BLaER1 treated with 17β-estradiol and CSF1 and Interleukin-3, amounts not matched to agents 10 nM and 100 nM (cell line): ENCODE data around the gene NXN.
A peak's percentile ranks its signal among the peaks of the same experiment; 100 is the strongest.
"Not testable (repeated sequence)": the region's sequence is repeated elsewhere in the genome, so short reads cannot be mapped to it uniquely, and the experiment has no call there.

ENCODE experiments used
- H3K27ac ChIP-seq, 11 experiments: shearing (Covaris generic); formaldehyde crosslinking; 2 replicates each; pipeline ENCODE4 v1.8.1; 2022
- H3K27me3 ChIP-seq, 11 experiments: shearing (Covaris generic); formaldehyde crosslinking; 2 replicates each; pipeline ENCODE4 v1.8.1; 2022
- H3K36me3 ChIP-seq, 11 experiments: shearing (Covaris generic); formaldehyde crosslinking; 2 replicates each; pipeline ENCODE4 v1.8.1; 2022
- H3K4me1 ChIP-seq, 10 experiments: shearing (Covaris generic); formaldehyde crosslinking; 2 replicates each; pipeline ENCODE4 v1.8.1; 2022
- H3K4me2 ChIP-seq, 11 experiments: shearing (Covaris generic); formaldehyde crosslinking; 2 replicates each; pipeline ENCODE4 v1.8.1; 2022
- H3K4me3 ChIP-seq, 10 experiments: shearing (Covaris generic); formaldehyde crosslinking; 2 replicates each; pipeline ENCODE4 v1.8.1; 2022
- H3K9ac ChIP-seq, 11 experiments: shearing (Covaris generic); formaldehyde crosslinking; 2 replicates each; pipeline ENCODE4 v1.8.1; 2022
- H3K9me3 ChIP-seq, 11 experiments: shearing (Covaris generic); formaldehyde crosslinking; replicated peaks in 1 of 11; 2 replicates each; pipeline ENCODE4 v1.8.1; 2022
- H4K20me1 ChIP-seq, 11 experiments: shearing (Covaris generic); formaldehyde crosslinking; 2 replicates each; pipeline ENCODE4 v1.8.1; 2022
- Cebpa-rat ChIP-seq, 11 experiments: shearing (Covaris generic); IDR thresholded peaks; 2 replicates each; pipeline ENCODE4 v1.8.1; 2022

The NXN gene

DNA sequence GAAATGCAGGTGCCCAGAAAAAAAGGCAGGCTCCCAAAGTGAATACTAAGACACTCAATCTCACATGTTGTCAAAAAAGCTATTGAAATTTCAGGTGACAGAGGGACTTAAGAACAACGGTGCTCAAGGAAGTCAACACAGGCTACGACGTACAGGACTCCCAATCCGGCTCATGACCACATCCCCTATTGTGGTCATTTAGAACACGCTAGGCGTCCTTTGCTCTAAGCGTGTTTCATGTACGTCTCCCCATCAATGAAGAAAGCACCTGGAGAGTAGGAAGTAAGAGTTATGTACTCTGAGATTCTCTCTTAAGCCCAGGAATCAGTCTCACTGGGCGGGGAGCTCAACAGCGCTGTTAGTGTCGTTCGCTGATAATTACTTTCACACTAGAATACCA is 103.3 kb downstream of the NXN start:
- Histone ChIP-seq H4K20me1 (peaks cover 0 to 26% (median 0%) of the 10 kb centered on the region in 11 experiments; a peak in 5 of 22 replicates), H3K4me2 (peak overlapping the region; percentile 35 to 72 (median 64)), H3K36me3 (peaks cover 0 to 34% (median 19%) of the 10 kb centered on the region in 11 experiments; a peak in 16 of 22 replicates), H3K9ac (peak overlapping the region in 2 of 11 experiments; percentile 4 to 37; a peak in 3 of 22 replicates), H3K27ac (peak overlapping the region in 7 of 11 experiments; percentile 1 to 49 (median 13); a peak in 7 of 22 replicates), H3K9me3 (peaks cover 6 to 31% (median 24%) of the 10 kb centered on the region in 11 experiments; a peak in 21 of 22 replicates), H3K4me3 (no peak overlapping the region; a peak in 1 of 20 replicates), H3K27me3 (no peaks in the 10 kb centered on the region), H3K4me1 (peaks cover 36 to 85% (median 74%) of the 10 kb centered on the region in 10 experiments)
- TF ChIP-seq Cebpa-rat (IDR thresholded peaks at IDR 0.05), result no peak

DNA sequence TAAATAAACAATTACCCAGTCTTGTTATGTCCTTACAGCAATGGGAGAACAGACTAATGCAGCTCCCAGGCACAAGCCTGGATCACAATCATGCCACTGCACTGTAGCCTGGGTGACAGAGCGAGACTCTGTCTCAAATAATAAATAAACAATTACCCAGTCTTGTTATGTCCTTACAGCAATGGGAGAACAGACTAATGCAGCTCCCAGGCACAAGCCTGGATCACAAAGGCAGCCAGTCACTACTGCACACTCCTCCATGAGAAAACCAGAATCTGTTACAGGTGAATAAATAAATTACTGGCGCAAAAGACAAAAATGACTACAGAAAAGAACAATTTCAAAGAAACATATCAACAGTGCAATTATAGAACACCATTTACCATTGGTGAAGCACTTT is 105.0 kb downstream of the NXN start:
- peaks cover 0 to 12% (median 0%) of the 10 kb centered on the region in 11 experiments; a peak in 5 of 22 replicates for H4K20me1 ChIP-seq
- H3K4me3 ChIP-seq, H3K27me3 ChIP-seq, H3K9ac ChIP-seq, H3K27ac ChIP-seq, H3K4me2 ChIP-seq: not testable (repeated sequence)
- H3K36me3 ChIP-seq, result peaks cover 0 to 34% (median 19%) of the 10 kb centered on the region in 11 experiments; a peak in 16 of 22 replicates
- peaks cover 6 to 31% (median 24%) of the 10 kb centered on the region in 11 experiments; a peak in 21 of 22 replicates for H3K9me3 ChIP-seq
- peaks cover 33 to 85% (median 73%) of the 10 kb centered on the region in 10 experiments for H3K4me1 ChIP-seq

DNA sequence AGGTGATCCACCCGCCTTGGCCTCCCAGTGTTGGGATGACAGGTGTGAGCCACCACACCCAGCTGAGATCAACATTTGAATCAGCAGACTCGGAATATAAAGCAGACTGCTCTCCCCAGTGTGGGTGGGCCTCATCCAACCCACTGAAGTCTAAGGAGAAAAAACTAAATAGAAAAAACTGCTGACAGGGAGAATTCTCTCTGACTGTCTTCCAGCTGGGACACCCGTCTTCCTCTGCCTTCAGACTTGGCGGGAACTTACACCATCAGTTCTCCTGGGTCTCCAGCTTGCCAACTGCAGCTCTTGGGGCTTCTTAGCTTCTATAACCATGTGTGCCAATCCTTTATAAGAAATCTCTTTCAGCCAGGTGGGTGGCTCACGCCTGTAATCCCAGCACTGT is 106.7 kb downstream of the NXN start:
- Histone ChIP-seq H3K4me2 (peak overlapping the region in 8 of 11 experiments; percentile 7 to 96 (median 90); a peak in 11 of 22 replicates), H3K9me3 (peaks cover 6 to 36% (median 24%) of the 10 kb centered on the region in 11 experiments; a peak in 21 of 22 replicates), H3K9ac (no peak overlapping the region), H3K27ac (peak overlapping the region in 3 of 11 experiments; percentile 39 to 55 (median 42); a peak in 5 of 22 replicates), H3K4me3 (no peak overlapping the region), H3K27me3 (no peaks in the 10 kb centered on the region), H3K4me1 (peaks cover 38 to 90% (median 76%) of the 10 kb centered on the region in 10 experiments), H3K36me3 (peaks cover 0 to 39% (median 19%) of the 10 kb centered on the region in 11 experiments; a peak in 16 of 22 replicates), H4K20me1 (peaks cover 0 to 12% (median 0%) of the 10 kb centered on the region in 11 experiments; a peak in 4 of 22 replicates)
- no peak for TF ChIP-seq Cebpa-rat (IDR thresholded peaks at IDR 0.05)

DNA sequence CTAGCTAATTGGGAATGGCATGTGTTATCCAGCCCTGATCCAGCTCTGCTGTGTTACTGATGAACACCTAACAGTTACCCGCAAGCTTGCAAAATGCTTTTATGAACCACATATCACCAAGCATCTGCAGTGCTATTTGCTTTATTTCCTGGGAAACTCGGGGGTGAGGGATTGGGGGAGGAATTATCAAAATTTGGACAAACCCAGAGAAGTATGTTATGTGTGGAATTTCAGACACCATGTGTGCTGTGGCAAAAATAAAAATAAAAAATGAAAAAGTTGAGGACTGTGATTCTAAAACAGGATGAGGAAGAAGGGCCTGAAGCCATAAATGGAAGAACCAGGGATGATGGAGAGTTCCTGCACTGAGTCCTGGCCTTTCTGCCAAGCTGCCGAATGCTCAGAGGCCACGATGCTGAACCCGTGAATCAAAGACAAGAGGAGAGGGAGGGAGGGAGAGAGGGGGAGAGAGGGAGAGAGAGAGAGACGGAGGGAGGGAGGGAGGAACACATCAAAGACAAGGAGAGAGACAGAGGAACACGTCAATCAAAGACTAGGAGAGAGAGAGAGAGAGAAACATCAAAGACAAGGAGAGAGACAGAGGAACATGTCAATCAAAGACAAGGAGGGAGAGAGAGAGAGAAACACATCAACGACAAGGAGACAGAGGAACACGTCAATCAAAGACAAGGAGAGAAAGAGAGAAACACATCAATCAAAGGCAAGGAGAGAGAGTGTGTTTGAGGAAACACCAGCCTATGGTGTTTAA is 107.6 kb downstream of the NXN start:
- H3K4me2 ChIP-seq, result peak overlapping the region in 8 of 11 experiments; percentile 7 to 96 (median 90); a peak in 15 of 22 replicates
- H3K27ac ChIP-seq, result peak overlapping the region in 6 of 11 experiments; percentile 5 to 55 (median 36); a peak in 7 of 22 replicates
- no peaks in the 10 kb centered on the region for H3K27me3 ChIP-seq
- H3K4me1 ChIP-seq, result peaks cover 38 to 90% (median 75%) of the 10 kb centered on the region in 10 experiments
- no peak overlapping the region for H3K4me3 ChIP-seq
- no peak for TF ChIP-seq Cebpa-rat (IDR thresholded peaks at IDR 0.05)
- H3K9me3 ChIP-seq, result peaks cover 6 to 39% (median 24%) of the 10 kb centered on the region in 11 experiments; a peak in 21 of 22 replicates
- peaks cover 0 to 46% (median 19%) of the 10 kb centered on the region in 11 experiments; a peak in 16 of 22 replicates for H3K36me3 ChIP-seq
- peaks cover 0 to 5% (median 0%) of the 10 kb centered on the region in 11 experiments; a peak in 1 of 22 replicates for H4K20me1 ChIP-seq
- H3K9ac ChIP-seq, result peak overlapping the region in 1 of 11 experiments; percentile 13; a peak in 2 of 22 replicates

DNA sequence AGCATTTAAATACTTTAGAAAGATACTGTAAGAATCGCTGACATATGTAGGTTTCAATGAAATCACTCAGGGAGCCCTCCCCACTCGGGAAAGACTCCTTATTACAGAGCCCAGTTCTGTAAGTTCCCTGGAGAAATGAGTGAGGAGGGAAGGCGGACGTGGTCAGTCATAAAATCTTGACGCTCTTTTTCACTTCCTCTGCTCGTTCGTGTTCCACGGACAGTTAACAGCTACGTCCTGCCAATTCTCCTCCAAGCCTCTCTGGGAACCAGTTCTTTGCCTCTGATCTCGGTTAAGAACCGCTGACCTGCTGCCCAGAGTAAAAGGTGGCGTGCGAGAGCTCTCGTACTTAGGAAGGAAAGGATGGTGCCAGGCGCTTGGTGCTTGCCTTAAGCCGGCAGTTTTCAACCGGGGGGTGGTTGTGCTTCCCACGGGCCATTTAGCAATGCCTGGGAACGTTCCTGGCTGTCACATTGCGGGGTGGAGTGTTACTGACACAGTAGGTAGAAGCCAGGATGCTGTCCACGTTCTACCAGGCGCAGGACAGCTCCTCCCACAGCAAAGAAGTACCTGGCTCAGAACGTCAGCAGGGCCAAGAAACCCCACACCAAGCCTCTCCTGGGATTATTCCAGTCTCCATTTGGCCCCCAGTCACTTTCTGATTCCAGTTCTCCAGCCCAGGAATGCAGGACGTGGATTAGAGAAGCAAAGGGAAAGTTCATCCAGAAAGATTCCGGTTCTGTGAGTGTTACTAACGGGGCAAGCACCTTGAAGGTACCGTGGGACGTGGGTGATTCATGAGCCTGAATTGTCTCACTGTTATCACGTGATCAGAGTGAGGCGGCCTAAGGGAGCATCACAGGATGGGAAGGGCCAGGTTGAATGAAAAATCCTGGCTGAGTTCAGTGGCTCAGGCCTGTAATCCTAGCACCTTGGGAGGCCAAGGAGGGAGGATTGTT is 109.7 kb downstream of the NXN start:
- peaks cover 28 to 94% (median 81%) of the 10 kb centered on the region in 10 experiments for H3K4me1 ChIP-seq
- peaks cover 6 to 36% (median 24%) of the 10 kb centered on the region in 11 experiments; a peak in 21 of 22 replicates for H3K9me3 ChIP-seq
- no peak for TF ChIP-seq Cebpa-rat (IDR thresholded peaks at IDR 0.05)
- H3K27me3 ChIP-seq, result no peaks in the 10 kb centered on the region
- peaks cover 0 to 5% (median 0%) of the 10 kb centered on the region in 11 experiments; a peak in 1 of 22 replicates for H4K20me1 ChIP-seq
- H3K4me2 ChIP-seq, result peak overlapping the region; percentile 83 to 97 (median 93)
- H3K36me3 ChIP-seq, result peaks cover 0 to 56% (median 19%) of the 10 kb centered on the region in 11 experiments; a peak in 16 of 22 replicates
- H3K27ac ChIP-seq, result peak overlapping the region in 10 of 11 experiments; percentile 21 to 97 (median 72); a peak in 19 of 22 replicates
- peak overlapping the region; percentile 42 to 75 (median 60); a peak in 21 of 22 replicates for H3K9ac ChIP-seq
- H3K4me3 ChIP-seq, result peak overlapping the region; percentile 7 to 58 (median 46); a peak in 18 of 20 replicates

DNA sequence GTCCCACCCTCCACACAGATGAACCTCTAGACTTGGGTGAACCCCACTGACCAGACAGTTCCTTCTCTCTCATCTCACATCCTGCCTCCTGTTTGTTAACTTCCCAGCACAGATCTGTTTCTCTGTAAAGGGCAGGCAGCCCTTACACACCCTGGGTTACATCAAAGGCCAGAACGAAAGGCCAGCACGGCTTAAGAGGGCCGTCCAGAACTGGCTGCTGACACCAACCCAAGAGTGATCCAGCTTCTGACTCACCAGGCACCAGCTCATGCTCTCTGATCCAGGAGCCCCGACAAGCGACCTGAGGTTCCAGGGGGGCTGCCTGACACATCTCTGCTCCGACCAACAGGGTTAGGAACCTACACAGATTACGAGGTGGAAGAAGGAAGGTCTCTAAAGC is 110.5 kb downstream of the NXN start:
- peak overlapping the region; percentile 83 to 97 (median 93) for H3K4me2 ChIP-seq
- TF ChIP-seq Cebpa-rat (IDR thresholded peaks at IDR 0.05), result no peak
- H3K9ac ChIP-seq, result peak overlapping the region in 10 of 11 experiments; percentile 48 to 75 (median 61); a peak in 19 of 22 replicates

DNA sequence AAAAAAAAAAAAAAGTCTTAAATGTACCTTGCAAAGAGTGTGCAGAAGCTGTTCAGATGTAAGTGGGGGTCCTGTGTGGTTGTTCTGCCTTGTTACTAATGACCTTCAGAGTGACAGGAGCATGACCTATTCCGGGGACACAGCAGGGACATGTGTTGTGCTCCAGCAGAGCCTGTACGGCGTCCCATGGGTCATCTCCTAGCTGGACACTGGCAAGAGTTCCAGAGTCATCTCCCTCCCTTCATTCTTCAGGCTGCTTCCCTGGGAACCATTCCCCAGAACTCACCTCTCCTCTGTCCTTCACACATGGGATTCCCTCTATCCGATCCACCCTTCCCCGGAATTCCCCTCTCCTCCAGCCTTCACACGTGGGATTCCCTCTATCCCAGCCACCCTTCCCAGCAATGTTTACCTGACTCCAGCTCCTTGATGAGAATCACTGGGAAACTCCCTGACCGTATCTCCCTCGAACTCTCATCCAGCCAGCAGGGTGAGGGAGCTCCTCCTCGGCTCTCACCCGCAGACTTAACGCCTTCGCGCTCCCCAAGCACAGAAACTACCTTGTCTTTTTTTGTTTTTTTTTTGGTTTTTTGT is 111.6 kb downstream of the NXN start:
- Histone ChIP-seq H3K27me3 (no peaks in the 10 kb centered on the region), H3K27ac (peak overlapping the region in 8 of 11 experiments; percentile 25 to 97 (median 76); a peak in 14 of 22 replicates), H3K4me2 (peak overlapping the region in 10 of 11 experiments; percentile 83 to 97 (median 94); a peak in 18 of 22 replicates), H3K4me3 (no peak overlapping the region), H3K9ac (peak overlapping the region in 4 of 11 experiments; percentile 12 to 47 (median 33); a peak in 2 of 22 replicates), H3K4me1 (peaks cover 46 to 100% (median 97%) of the 10 kb centered on the region in 10 experiments), H3K36me3 (peaks cover 0 to 38% (median 5%) of the 10 kb centered on the region in 11 experiments; a peak in 10 of 22 replicates), H4K20me1 (peaks cover 0 to 5% (median 0%) of the 10 kb centered on the region in 11 experiments; a peak in 1 of 22 replicates), H3K9me3 (peaks cover 0 to 17% (median 6%) of the 10 kb centered on the region in 11 experiments; a peak in 16 of 22 replicates)
- no peak for TF ChIP-seq Cebpa-rat (IDR thresholded peaks at IDR 0.05)

More for the DNA sequence above, 110.5 kb downstream of the NXN start:
- H3K27ac ChIP-seq, result peak overlapping the region in 10 of 11 experiments; percentile 3 to 97 (median 72); a peak in 17 of 22 replicates
- H3K9me3 ChIP-seq, result peaks cover 5 to 28% (median 17%) of the 10 kb centered on the region in 11 experiments; a peak in 21 of 22 replicates
- no peaks in the 10 kb centered on the region for H3K27me3 ChIP-seq
- H3K36me3 ChIP-seq, result peaks cover 0 to 48% (median 16%) of the 10 kb centered on the region in 11 experiments; a peak in 16 of 22 replicates
- H3K4me3 ChIP-seq, result peak overlapping the region; percentile 7 to 58 (median 46); a peak in 17 of 20 replicates
- H4K20me1 ChIP-seq, result peaks cover 0 to 5% (median 0%) of the 10 kb centered on the region in 11 experiments; a peak in 1 of 22 replicates
- peaks cover 36 to 98% (median 89%) of the 10 kb centered on the region in 10 experiments for H3K4me1 ChIP-seq

DNA sequence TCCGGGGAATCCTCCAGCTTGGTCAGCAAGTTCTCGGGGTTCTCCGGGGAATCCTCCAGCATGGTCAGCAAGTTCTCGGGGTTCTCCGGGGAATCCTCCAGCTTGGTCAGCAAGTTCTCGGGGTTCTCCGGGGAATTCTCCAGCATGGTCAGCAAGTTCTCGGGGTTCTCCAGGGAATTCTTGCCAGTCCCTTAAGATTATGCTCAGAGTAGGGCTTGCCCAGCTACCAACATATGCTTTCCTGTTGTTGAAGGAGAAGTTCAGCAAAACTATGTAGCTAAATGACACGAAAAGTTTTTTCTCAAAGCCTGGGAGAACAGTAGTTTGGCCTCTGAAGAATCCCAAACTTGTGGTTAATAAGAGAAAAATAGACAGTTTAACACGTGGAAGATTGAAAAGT is 112.3 kb downstream of the NXN start:
- Histone ChIP-seq H3K4me1 (peaks cover 50 to 100% (median 97%) of the 10 kb centered on the region in 10 experiments), H3K27ac (peak overlapping the region in 5 of 11 experiments; percentile 15 to 97 (median 79); a peak in 7 of 22 replicates), H3K36me3 (peaks cover 0 to 30% (median 0%) of the 10 kb centered on the region in 11 experiments; a peak in 5 of 22 replicates), H3K4me2 (peak overlapping the region in 5 of 11 experiments; percentile 89 to 96 (median 94); a peak in 9 of 22 replicates), H3K9ac (peak overlapping the region in 1 of 11 experiments; percentile 41; a peak in 1 of 22 replicates)
- H4K20me1 ChIP-seq, H3K9me3 ChIP-seq, H3K4me3 ChIP-seq, H3K27me3 ChIP-seq: not testable (repeated sequence)
